ENCODE data around the gene NIT1.

DNA sequence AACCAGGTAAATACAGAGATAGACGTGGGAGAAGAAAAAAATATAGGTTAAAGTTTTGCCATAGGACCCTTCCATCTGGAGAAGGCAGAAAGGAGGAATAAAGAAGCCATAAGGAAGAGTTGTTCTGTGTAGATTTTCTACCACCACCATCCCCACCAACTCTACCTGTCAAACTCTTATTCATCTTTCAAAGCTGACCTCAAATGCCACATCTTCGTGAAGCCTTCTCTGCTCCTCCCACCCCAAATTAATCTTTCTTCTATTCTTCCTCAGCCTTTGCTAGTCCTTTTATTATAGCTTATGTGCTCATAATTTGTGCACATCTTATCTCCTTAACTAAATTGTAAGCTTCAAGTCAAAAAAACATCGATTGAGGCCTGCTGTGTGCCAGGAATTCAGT, 27.3 kb upstream of the NIT1 start:
- TF ChIP-seq CTCF (IDR thresholded peaks at IDR 0.05) (no peak), POLR2A (IDR thresholded peaks at IDR 0.05) (no peak)
